Stimulated activated naive CD8-positive, alpha-beta T cell treated with anti-CD3 and anti-CD28 coated beads, Interleukin-15, amount 100 ng/mL, for 72 hours (primary cell): ENCODE results near the gene FAT1.

Experiments
- ATAC-seq: fragments of 150-1000 bp; cut with Tn5 transposase; 2 replicates; pipeline ENCODE4 v1.10.0; 2021; ENCODE audit warnings: mild to moderate bottlenecking, moderate library complexity
- DNase-seq, 2 donors: peaks; one replicate each; pipeline ENCODE4 v3.0.0; 2021 to 2022
- H3K27ac Mint-ChIP-seq, 2 donors: one replicate each; pipeline ENCODE4 v1.8.0; 2022; ENCODE audit warnings: mild to moderate bottlenecking in 2 of 2, mixed read lengths in 2 of 2, moderate library complexity in 2 of 2
- H3K27me3 Mint-ChIP-seq: one replicate; pipeline ENCODE4 v1.8.0; 2022; ENCODE audit warnings: mixed read lengths
- H3K4me1 Mint-ChIP-seq: one replicate; pipeline ENCODE4 v1.8.0; 2022; ENCODE audit warnings: mild to moderate bottlenecking, mixed read lengths
- H3K4me3 Mint-ChIP-seq, 2 donors: one replicate each; pipeline ENCODE4 v1.8.0; 2022; ENCODE audit warnings: mild to moderate bottlenecking in 2 of 2, mixed read lengths in 2 of 2, moderate library complexity in 1 of 2
- H3K9me3 Mint-ChIP-seq, 2 donors: one replicate each; pipeline ENCODE4 v1.8.0; 2022; ENCODE audit warnings: mixed read lengths in 2 of 2

Gene FAT1

GRCh38 chr4:186642530-186642929 is 81.1 kb downstream of the FAT1 start:
- no peak for ATAC-seq
- H3K9me3 Mint-ChIP-seq = peaks cover 0 to 9% of the 10 kb centered on the region in 2 donors
- H3K4me3 Mint-ChIP-seq = no peak overlapping the region
- no peak overlapping the region for H3K27ac Mint-ChIP-seq
- H3K27me3 Mint-ChIP-seq = no peaks in the 10 kb centered on the region
- no peak for DNase-seq
- H3K4me1 Mint-ChIP-seq = no peaks in the 10 kb centered on the region

GRCh38 chr4:186634591-186635128 is 89.0 kb downstream of the FAT1 start:
- Mint-ChIP-seq H3K4me3 (no peak overlapping the region), H3K4me1 (no peaks in the 10 kb centered on the region), H3K9me3 (peaks cover 0 to 8% of the 10 kb centered on the region in 2 donors), H3K27ac (no peak overlapping the region), H3K27me3 (no peaks in the 10 kb centered on the region)
- DNase-seq (no peak), ATAC-seq (no peak)

GRCh38 chr4:186633844-186634243 is 89.8 kb downstream of the FAT1 start:
- Mint-ChIP-seq H3K4me1 (no peaks in the 10 kb centered on the region), H3K27ac (no peak overlapping the region), H3K4me3 (no peak overlapping the region)

GRCh38 chr4:186630128-186630527 is 93.5 kb downstream of the FAT1 start:
- ATAC-seq = no peak
- DNase-seq = no peak
- peaks cover 11% of the 10 kb centered on the region for H3K4me1 Mint-ChIP-seq

More at GRCh38 chr4:186633844-186634243, 89.8 kb downstream of the FAT1 start:
- H3K9me3 Mint-ChIP-seq = peaks cover 0 to 8% of the 10 kb centered on the region in 2 donors
- H3K27me3 Mint-ChIP-seq = no peaks in the 10 kb centered on the region
- ATAC-seq (no peak), DNase-seq (no peak)

GRCh38 chr4:186628058-186628711 is 95.5 kb downstream of the FAT1 start:
- Mint-ChIP-seq H3K27ac (no peak overlapping the region), H3K9me3 (peaks cover 0 to 15% of the 10 kb centered on the region in 2 donors), H3K27me3 (peaks cover 7% of the 10 kb centered on the region), H3K4me1 (peaks cover 11% of the 10 kb centered on the region), H3K4me3 (no peak overlapping the region)
- DNase-seq = no peak
- no peak for ATAC-seq

More at GRCh38 chr4:186630128-186630527, 93.5 kb downstream of the FAT1 start:
- no peaks in the 10 kb centered on the region for H3K27me3 Mint-ChIP-seq
- no peak overlapping the region for H3K4me3 Mint-ChIP-seq
- peak overlapping the region in 1 of 2 donors; percentile 15 for H3K27ac Mint-ChIP-seq
- H3K9me3 Mint-ChIP-seq = peaks cover 0 to 15% of the 10 kb centered on the region in 2 donors

GRCh38 chr4:186627226-186627865 is 96.3 kb downstream of the FAT1 start:
- peaks cover 11% of the 10 kb centered on the region for H3K4me1 Mint-ChIP-seq
- DNase-seq (no peak), ATAC-seq (no peak)
- H3K27me3 Mint-ChIP-seq = peaks cover 15% of the 10 kb centered on the region
- peaks cover 0 to 15% of the 10 kb centered on the region in 2 donors for H3K9me3 Mint-ChIP-seq
- no peak overlapping the region for H3K27ac Mint-ChIP-seq
- H3K4me3 Mint-ChIP-seq = no peak overlapping the region

GRCh38 chr4:186624951-186625350 is 98.7 kb downstream of the FAT1 start:
- Mint-ChIP-seq H3K9me3 (peaks cover 0 to 7% of the 10 kb centered on the region in 2 donors), H3K27ac (no peak overlapping the region), H3K27me3 (peaks cover 15% of the 10 kb centered on the region)

GRCh38 chr4:186623546-186623945 is 100.1 kb downstream of the FAT1 start:
- peaks cover 0 to 7% of the 10 kb centered on the region in 2 donors for H3K9me3 Mint-ChIP-seq
- no peak overlapping the region for H3K4me3 Mint-ChIP-seq
- H3K27me3 Mint-ChIP-seq = peaks cover 15% of the 10 kb centered on the region
- peaks cover 11% of the 10 kb centered on the region for H3K4me1 Mint-ChIP-seq
- no peak for DNase-seq
- H3K27ac Mint-ChIP-seq = no peak overlapping the region
- ATAC-seq = no peak

More at GRCh38 chr4:186624951-186625350, 98.7 kb downstream of the FAT1 start:
- DNase-seq (no peak), ATAC-seq (no peak)
- no peak overlapping the region for H3K4me3 Mint-ChIP-seq
- H3K4me1 Mint-ChIP-seq = peaks cover 11% of the 10 kb centered on the region

GRCh38 chr4:186622788-186623464 is 100.7 kb downstream of the FAT1 start:
- peaks cover 7% of the 10 kb centered on the region for H3K4me1 Mint-ChIP-seq
- H3K27ac Mint-ChIP-seq = no peak overlapping the region
- ATAC-seq (no peak), DNase-seq (no peak)
- peaks cover 15% of the 10 kb centered on the region for H3K27me3 Mint-ChIP-seq
- peaks cover 0 to 2% of the 10 kb centered on the region in 2 donors for H3K9me3 Mint-ChIP-seq
- H3K4me3 Mint-ChIP-seq = no peak overlapping the region

- Mint-ChIP-seq H3K4me1 (no peaks in the 10 kb centered on the region), H3K4me3 (no peak overlapping the region), H3K9me3 (no peaks in the 10 kb centered on the region), H3K27ac (no peak overlapping the region), H3K27me3 (peaks cover 15% of the 10 kb centered on the region)
- DNase-seq = no peak
- no peak for ATAC-seq
Observed at GRCh38 chr4:186621959-186622553, 101.6 kb downstream of the FAT1 start.

- no peak for DNase-seq
- peaks cover 0 to 15% of the 10 kb centered on the region in 2 donors for H3K9me3 Mint-ChIP-seq
- no peak for ATAC-seq
- peaks cover 15% of the 10 kb centered on the region for H3K27me3 Mint-ChIP-seq
- no peak overlapping the region for H3K4me3 Mint-ChIP-seq
- no peak overlapping the region for H3K27ac Mint-ChIP-seq
- H3K4me1 Mint-ChIP-seq = no peaks in the 10 kb centered on the region
Observed at GRCh38 chr4:186619088-186619487, 104.6 kb downstream of the FAT1 start.

GRCh38 chr4:186617921-186618320 is 105.7 kb downstream of the FAT1 start:
- Mint-ChIP-seq H3K4me3 (no peak overlapping the region), H3K4me1 (no peaks in the 10 kb centered on the region), H3K27ac (no peak overlapping the region), H3K9me3 (peaks cover 0 to 15% of the 10 kb centered on the region in 2 donors), H3K27me3 (peaks cover 6% of the 10 kb centered on the region)
- ATAC-seq (no peak), DNase-seq (no peak)

GRCh38 chr4:186607490-186607889 is 116.2 kb downstream of the FAT1 start:
- H3K9me3 Mint-ChIP-seq = peaks cover 8 to 14% of the 10 kb centered on the region in 2 donors
- no peak overlapping the region for H3K4me3 Mint-ChIP-seq
- no peaks in the 10 kb centered on the region for H3K4me1 Mint-ChIP-seq
- ATAC-seq = no peak
- no peak for DNase-seq
- H3K27ac Mint-ChIP-seq = no peak overlapping the region
- H3K27me3 Mint-ChIP-seq = no peaks in the 10 kb centered on the region

- Mint-ChIP-seq H3K27ac (no peak overlapping the region), H3K4me1 (no peaks in the 10 kb centered on the region), H3K9me3 (peaks cover 8 to 14% of the 10 kb centered on the region in 2 donors), H3K4me3 (no peak overlapping the region), H3K27me3 (no peaks in the 10 kb centered on the region)
- DNase-seq (no peak), ATAC-seq (no peak)
Observed at GRCh38 chr4:186606591-186606992, 117.1 kb downstream of the FAT1 start.

GRCh38 chr4:186605261-186605865 is 118.3 kb downstream of the FAT1 start:
- H3K9me3 Mint-ChIP-seq = peaks cover 8 to 14% of the 10 kb centered on the region in 2 donors
- H3K27ac Mint-ChIP-seq = no peak overlapping the region
- no peaks in the 10 kb centered on the region for H3K4me1 Mint-ChIP-seq
- H3K27me3 Mint-ChIP-seq = no peaks in the 10 kb centered on the region
- no peak overlapping the region for H3K4me3 Mint-ChIP-seq
- DNase-seq (no peak), ATAC-seq (no peak)
